Common myeloid progenitor, CD34-positive (primary cell): ENCODE data around the gene TADA2B.

Experiments used
- CTCF ChIA-PET: fragments of 350-600 bp; sonication (Branson Sonifier 250); formaldehyde crosslinking; loops from one replicate; lab custom pipeline; 2021; ENCODE audit warnings: antibody characterized with exemption; lab: Charles Lee
- POLR2A ChIA-PET: fragments of 350-600 bp; sonication (Branson Sonifier 250); formaldehyde crosslinking; loops from one replicate; lab custom pipeline; 2021; ENCODE audit warnings: antibody characterized with exemption; lab: Charles Lee
- DNase-seq, 3 donors: peaks; one replicate each; pipeline versions ENCODE4 v3.0.0 to v3.0.0-alpha.2; 2013
- H3K27ac ChIP-seq, 2 experiments: 1 replicate in 1 of 2; 2 replicates in 1 of 2; pipeline ENCODE4 v1.7.0; 2013; ENCODE audit warnings: inconsistent platforms in 2 of 2, low read length in 2 of 2, mild to moderate bottlenecking in 2 of 2, low read depth in 1 of 2, moderate library complexity in 1 of 2; ENCODE audit not compliant: severe bottlenecking in 2 of 2, insufficient read depth in 1 of 2, poor library complexity in 1 of 2
- H3K27me3 ChIP-seq, 5 experiments: replicated peaks in 2 of 5; 1 replicate in 3 of 5; 2 replicates in 2 of 5; pipeline versions ENCODE4 v1.6.1 to v1.7.0; 2013; ENCODE audit warnings: low read length in 4 of 5, mild to moderate bottlenecking in 2 of 5, moderate library complexity in 2 of 5, inconsistent platforms in 1 of 5; ENCODE audit not compliant: insufficient read depth in 5 of 5, control insufficient read depth in 4 of 5
- H3K36me3 ChIP-seq, 4 experiments: 1 replicate in 2 of 4; 2 replicates in 2 of 4; pipeline versions ENCODE4 v1.6.1 to v1.7.0; 2013; ENCODE audit warnings: low read length in 3 of 4, control low read depth in 1 of 4, mild to moderate bottlenecking in 1 of 4; ENCODE audit not compliant: control insufficient read depth in 4 of 4, insufficient read depth in 4 of 4
- H3K4me1 ChIP-seq, 4 experiments: 1 replicate in 3 of 4; 2 replicates in 1 of 4; pipeline versions ENCODE4 v1.6.1 to v1.7.1; 2013; ENCODE audit warnings: low read length in 3 of 4, mild to moderate bottlenecking in 3 of 4, control low read depth in 1 of 4, inconsistent platforms in 1 of 4, moderate library complexity in 1 of 4; ENCODE audit not compliant: control insufficient read depth in 4 of 4, insufficient read depth in 4 of 4; ENCODE audit errors: control extremely low read depth in 1 of 4
- H3K4me3 ChIP-seq, 7 experiments: 1 replicate in 4 of 7; 2 replicates in 3 of 7; pipeline versions ENCODE4 v1.5.1 to v1.7.0; 2013; ENCODE audit warnings: mild to moderate bottlenecking in 7 of 7, low read length in 6 of 7, moderate library complexity in 6 of 7, inconsistent platforms in 2 of 7, low read depth in 2 of 7, control low read depth in 1 of 7; ENCODE audit not compliant: insufficient read depth in 4 of 7, control insufficient read depth in 1 of 7; ENCODE audit errors: extremely low read depth in 1 of 7
- H3K9me3 ChIP-seq, 5 experiments: 1 replicate in 4 of 5; 2 replicates in 1 of 5; pipeline versions ENCODE4 v1.6.1 to v1.7.1; 2013; ENCODE audit warnings: low read length in 4 of 5, mild to moderate bottlenecking in 2 of 5, inconsistent platforms in 1 of 5, low read depth in 1 of 5, moderate library complexity in 1 of 5; ENCODE audit not compliant: control insufficient read depth in 4 of 5, insufficient read depth in 2 of 5; ENCODE audit errors: control extremely low read depth in 1 of 5
- whole genome bisulfite sequencing: methylation state at CpG from one replicate; pipeline ENCODE4 v1.1.5; 2013; ENCODE audit not compliant: insufficient coverage; 5-methylcytosine and 5-hydroxymethylcytosine counted together

TADA2B gene

GRCh38 chr4:7018281-7018680 is 24.9 kb upstream of the TADA2B start:
- DNase-seq: no peak
- H3K4me1 ChIP-seq: no peaks in the 10 kb centered on the region
- ChIA-PET POLR2A (no interaction called here), CTCF (interaction anchor here (1.8 kb wide), 1 partner anchor 354 kb away, joined by 4 read pairs; no protein-coding TSS in a partner anchor)
- no peaks in the 10 kb centered on the region for H3K9me3 ChIP-seq
- no peak overlapping the region for H3K27ac ChIP-seq
- H3K36me3 ChIP-seq: peaks cover 6 to 79% (median 47%) of the 10 kb centered on the region in 4 experiments
- 97% methylated on average over 8 of the region's 9 CpGs for WGBS
- no peak overlapping the region for H3K4me3 ChIP-seq
- H3K27me3 ChIP-seq: no peaks in the 10 kb centered on the region

- peaks cover 6 to 81% (median 53%) of the 10 kb centered on the region in 4 experiments for H3K36me3 ChIP-seq
- H3K4me3 ChIP-seq: no peak overlapping the region
- ChIA-PET CTCF (no interaction called here), POLR2A (no interaction called here)
- WGBS: 97% methylated on average over 7 of the region's 10 CpGs
- no peaks in the 10 kb centered on the region for H3K9me3 ChIP-seq
- no peaks in the 10 kb centered on the region for H3K27me3 ChIP-seq
- DNase-seq: no peak
- H3K27ac ChIP-seq: no peak overlapping the region
- no peaks in the 10 kb centered on the region for H3K4me1 ChIP-seq
Observed at GRCh38 chr4:7019367-7019766, 23.8 kb upstream of the TADA2B start.

GRCh38 chr4:7020290-7020689 is 22.9 kb upstream of the TADA2B start:
- Histone ChIP-seq H3K9me3 (no peaks in the 10 kb centered on the region), H3K27ac (no peak overlapping the region), H3K4me3 (no peak overlapping the region), H3K27me3 (no peaks in the 10 kb centered on the region), H3K36me3 (peaks cover 4 to 81% (median 51%) of the 10 kb centered on the region in 4 experiments), H3K4me1 (no peaks in the 10 kb centered on the region)
- ChIA-PET CTCF (interaction anchor here (1.2 kb wide), 1 partner anchor 9 kb away, joined by 3 read pairs; no protein-coding TSS in a partner anchor), POLR2A (no interaction called here)
- 100% methylated on average over 2 of the region's 2 CpGs for WGBS
- DNase-seq: no peak

GRCh38 chr4:7020856-7021255 is 22.3 kb upstream of the TADA2B start:
- WGBS: 98% methylated on average over 7 of the region's 11 CpGs
- no peaks in the 10 kb centered on the region for H3K27me3 ChIP-seq
- CTCF ChIA-PET: interaction anchor here (0.8 to 1.2 kb wide), 2 partner anchors 8 to 10 kb away, joined by 3 read pairs; no protein-coding TSS in a partner anchor
- no peaks in the 10 kb centered on the region for H3K9me3 ChIP-seq
- no peak for DNase-seq
- no peak overlapping the region for H3K4me3 ChIP-seq
- H3K4me1 ChIP-seq: no peaks in the 10 kb centered on the region
- H3K36me3 ChIP-seq: peaks cover 2 to 81% (median 51%) of the 10 kb centered on the region in 4 experiments
- no peak overlapping the region for H3K27ac ChIP-seq
- POLR2A ChIA-PET: no interaction called here

GRCh38 chr4:7021355-7021754 is 21.8 kb upstream of the TADA2B start:
- no peaks in the 10 kb centered on the region for H3K4me1 ChIP-seq
- H3K27ac ChIP-seq: no peak overlapping the region
- no peak for DNase-seq
- WGBS: 75% methylated on average over 4 of the region's 5 CpGs
- no peaks in the 10 kb centered on the region for H3K9me3 ChIP-seq
- peaks cover 2 to 81% (median 50%) of the 10 kb centered on the region in 4 experiments for H3K36me3 ChIP-seq
- CTCF ChIA-PET: interaction anchor here (0.8 kb wide), 1 partner anchor 9 kb away, joined by 3 read pairs; no protein-coding TSS in a partner anchor
- H3K27me3 ChIP-seq: no peaks in the 10 kb centered on the region
- POLR2A ChIA-PET: no interaction called here
- no peak overlapping the region for H3K4me3 ChIP-seq

DNA sequence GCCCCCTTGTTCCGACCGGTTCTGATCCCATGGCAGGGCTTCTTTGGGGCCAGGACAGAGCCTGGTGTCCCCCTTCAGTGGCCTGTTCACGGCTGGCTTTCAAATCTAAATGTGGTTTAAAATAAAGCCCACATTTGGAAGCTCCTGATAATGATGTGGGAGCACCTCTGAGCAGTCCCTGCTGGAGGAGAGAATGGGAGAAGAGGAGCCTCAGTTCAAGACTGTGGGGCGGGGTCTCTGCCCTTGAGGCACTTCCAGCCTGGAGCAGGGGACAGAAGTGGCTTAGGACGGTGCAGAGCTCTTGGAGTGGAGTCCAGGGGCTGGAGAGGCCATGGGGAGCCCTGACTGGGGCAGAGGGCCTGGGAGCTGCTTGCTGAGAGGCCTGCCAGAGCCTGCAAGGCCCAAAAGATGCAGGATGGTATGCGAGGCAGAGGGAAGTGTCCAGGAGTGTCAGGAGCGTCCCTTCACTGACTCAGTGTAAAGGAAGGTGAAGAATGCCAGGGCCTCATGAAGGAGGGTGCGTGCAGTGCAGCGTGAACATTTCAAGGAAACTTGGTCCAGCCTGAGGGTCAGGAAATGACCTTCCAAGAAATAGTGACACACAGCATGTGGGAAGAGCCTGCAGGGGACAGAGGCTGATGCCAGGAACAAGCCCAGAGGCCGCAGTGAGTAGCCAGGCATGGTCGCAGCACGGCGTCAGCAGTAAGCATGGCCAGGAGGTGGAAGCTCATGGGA is 21.1 kb upstream of the TADA2B start:
- ChIA-PET CTCF (no interaction called here), POLR2A (no interaction called here)
- Histone ChIP-seq H3K27ac (no peak overlapping the region), H3K27me3 (no peaks in the 10 kb centered on the region), H3K36me3 (peaks cover 0 to 79% (median 49%) of the 10 kb centered on the region in 4 experiments), H3K9me3 (no peaks in the 10 kb centered on the region), H3K4me3 (no peak overlapping the region), H3K4me1 (no peaks in the 10 kb centered on the region)
- no peak for DNase-seq
- WGBS: 93% methylated on average over 13 of the region's 13 CpGs

GRCh38 chr4:7023486-7023885 is 19.7 kb upstream of the TADA2B start:
- ChIA-PET POLR2A (no interaction called here), CTCF (interaction anchor here (0.7 kb wide), 1 partner anchor 20 kb away, joined by 3 read pairs; no protein-coding TSS in a partner anchor)
- DNase-seq: no peak
- H3K27ac ChIP-seq: no peak overlapping the region
- H3K4me3 ChIP-seq: no peak overlapping the region
- H3K27me3 ChIP-seq: no peaks in the 10 kb centered on the region
- peaks cover 0 to 76% (median 48%) of the 10 kb centered on the region in 4 experiments for H3K36me3 ChIP-seq
- 99% methylated on average over 13 of the region's 16 CpGs for WGBS
- H3K4me1 ChIP-seq: no peaks in the 10 kb centered on the region
- H3K9me3 ChIP-seq: no peaks in the 10 kb centered on the region
